HG03521 (cell line): ENCODE data around the gene NBPF12.
"Not testable (repeated sequence)": the region's sequence is repeated elsewhere in the genome, so short reads cannot be mapped to it uniquely, and the experiment has no call there.

Experiments used
- ATAC-seq: cut with Tn5 transposase; IDR thresholded peaks from one replicate; pipeline ENCODE4 v1.9.1; 2021; ENCODE audit warnings: mild to moderate bottlenecking, moderate library complexity; ENCODE audit not compliant: unreplicated experiment

The NBPF12 gene

GRCh38 chr1:146970656-146971055, 32.5 kb downstream of the NBPF12 start:
- ATAC-seq = not testable (repeated sequence)

- ATAC-seq = not testable (repeated sequence)
Measured at GRCh38 chr1:146972681-146973080, 34.6 kb downstream of the NBPF12 start.

- ATAC-seq = not testable (repeated sequence)
Measured at GRCh38 chr1:146985855-146986254, 47.7 kb downstream of the NBPF12 start.

- ATAC-seq = not testable (repeated sequence)
Measured at GRCh38 chr1:146986450-146986849, 48.3 kb downstream of the NBPF12 start.

- not testable (repeated sequence) for ATAC-seq
Measured at GRCh38 chr1:146987502-146987901, 49.4 kb downstream of the NBPF12 start.

- ATAC-seq = not testable (repeated sequence)
Measured at GRCh38 chr1:146989455-146989854, 51.3 kb downstream of the NBPF12 start.

- not testable (repeated sequence) for ATAC-seq
Measured at GRCh38 chr1:147008495-147008894, 70.4 kb downstream of the NBPF12 start.

- ATAC-seq = not testable (repeated sequence)
Measured at GRCh38 chr1:147026975-147027374, 88.9 kb downstream of the NBPF12 start.

- not testable (repeated sequence) for ATAC-seq
Measured at GRCh38 chr1:147030066-147030653, 92.0 kb downstream of the NBPF12 start.

- no peak for ATAC-seq
Measured at GRCh38 chr1:147039916-147040315, 101.8 kb downstream of the NBPF12 start.

GRCh38 chr1:147042891-147043290, 104.8 kb downstream of the NBPF12 start:
- not testable (repeated sequence) for ATAC-seq

GRCh38 chr1:147044511-147044910, 106.4 kb downstream of the NBPF12 start:
- ATAC-seq = not testable (repeated sequence)
